Measurements from ENCODE around the gene OAT. TPM values are rescaled to one million over a fixed set of nuclear protein-coding genes. Genes with fewer than 3 reads are reported as not detected.

OAT gene
- total and polyA plus RNA-seq, 2 donors (not counting 3 experiments of a cell fraction or from before 2014, with no cell fraction given), result 69.9 to 90.8 TPM

GRCh38 chr10:124381011-124381611 is 37.6 kb downstream of the OAT start:
- Histone ChIP-seq H3K27ac (ENCODE audit: insufficient read depth, low read depth, low read length) (no peak overlapping the region), H3K4me1 (ENCODE audit: control insufficient read depth, extremely low read depth, insufficient read depth, low read length) (no peaks in the 10 kb centered on the region), H3K4me3 (replicated peaks in 1 of 3; ENCODE audit: insufficient read depth in 1 of 3, low read depth in 1 of 3, low read length in 3 of 3) (no peak overlapping the region), H3K79me2 (ENCODE audit: control insufficient read depth, insufficient read depth, low read length) (no peaks in the 10 kb centered on the region), H3K9me1 (replicated peaks; ENCODE audit: control insufficient read depth, extremely low read depth, insufficient read depth, low read length) (no peaks in the 10 kb centered on the region), H3K9ac (replicated peaks; ENCODE audit: extremely low read depth, insufficient read depth, low read length) (no peak overlapping the region), H3K36me3 (ENCODE audit: control insufficient read depth in 2 of 2, extremely low read depth in 1 of 2, insufficient read depth in 2 of 2, low read length in 2 of 2) (no peaks in the 10 kb centered on the region), H2AFZ (ENCODE audit: low read depth, low read length) (no peak overlapping the region), H4K20me1 (replicated peaks; ENCODE audit: control insufficient read depth, extremely low read depth, insufficient read depth, low read length) (no peaks in the 10 kb centered on the region), H3K4me2 (ENCODE audit: insufficient read depth, low read length) (no peak overlapping the region), H3K9me3 (replicated peaks; ENCODE audit: control insufficient read depth, insufficient read depth, low read length) (no peaks in the 10 kb centered on the region), H3K27me3 (ENCODE audit: control insufficient read depth in 2 of 2, insufficient read depth in 2 of 2, low read length in 2 of 2) (peaks cover 0 to 3% of the 10 kb centered on the region in 2 experiments)
- intact Hi-C loops (cut with micrococcal nuclease) (no loop called here), dilution Hi-C loops (cut with MboI; ENCODE audit: extremely low pct_ligation_motif_present, low sequenced_read_pairs) (no loop called here)
- TF ChIP-seq FOS (IDR thresholded peaks at IDR 0.05; ENCODE audit: borderline replicate concordance, insufficient read depth, low read length) (no peak), EZH2 (IDR thresholded peaks at IDR 0.05; ENCODE audit: borderline replicate concordance, low read depth, low read length, severe bottlenecking) (no peak), GATA2 (IDR thresholded peaks at IDR 0.05; ENCODE audit: insufficient read depth, insufficient read length, low read depth, low read length) (no peak), POLR2A (IDR thresholded peaks at IDR 0.05; ENCODE audit: low read depth, low read length) (no peak), MAX (IDR thresholded peaks at IDR 0.05; ENCODE audit: insufficient read depth, insufficient read length) (no peak), CTCF (IDR thresholded peaks at IDR 0.05; ENCODE audit: extremely low read depth in 1 of 2, insufficient read depth in 1 of 2, low read depth in 1 of 2, low read length in 2 of 2) (no peak)
- ChIA-PET POLR2A (no interaction called here), CTCF (interaction anchor here (1.0 to 17.2 kb wide), 3 partner anchors 8 to 385 kb away, joined by 3 to 691 read pairs (median 22); no protein-coding TSS in a partner anchor)
- no peak for FAIRE-seq
- peak; percentile 26 for DNase-seq (ENCODE audit: low read depth, low spot score)
- BruUV-seq (replicated peaks), result no TSS peak
